CD4-positive, alpha-beta T cell (primary cell): ENCODE measurements around the gene ZNF319. TPM values are rescaled to one million over a fixed set of nuclear protein-coding genes. Genes with fewer than 3 reads are reported as not detected.
"Not testable (repeated sequence)": the region's sequence is repeated elsewhere in the genome, so short reads cannot be mapped to it uniquely, and the experiment has no call there.

Source experiments
- ATAC-seq: fragments of 200-7000 bp; cut with Tn5 transposase; one replicate; pipeline ENCODE4 v1.10.0; 2022; ENCODE audit warnings: mild to moderate bottlenecking; ENCODE audit not compliant: poor library complexity
- CTCF ChIA-PET: fragments of 350-600 bp; sonication (Branson Sonifier 250); formaldehyde crosslinking; loops from one replicate; lab custom pipeline; 2021; ENCODE audit warnings: antibody characterized with exemption, inconsistent platforms; lab: Charles Lee
- POLR2A ChIA-PET: fragments of 350-600 bp; sonication (Branson Sonifier 250); formaldehyde crosslinking; loops from one replicate; lab custom pipeline; 2021; ENCODE audit warnings: antibody characterized with exemption, inconsistent platforms; lab: Charles Lee
- DNase-seq, 14 experiments: peaks; one replicate each; pipeline ENCODE4 v3.0.0-alpha.2; 2013 to 2020; ENCODE audit warnings: mixed read lengths in 2 of 14
- H3K27ac ChIP-seq, 2 donors: one replicate each; pipeline versions ENCODE4 v1.5.1 to v1.7.0; 2013; ENCODE audit warnings: low read length in 2 of 2, low read depth in 1 of 2, mild to moderate bottlenecking in 1 of 2
- H3K27me3 ChIP-seq, 2 experiments: 1 replicate in 1 of 2; 2 replicates in 1 of 2; pipeline versions ENCODE4 v1.6.1 to v1.7.0; 2013; ENCODE audit warnings: low read length in 2 of 2, control low read depth in 1 of 2, mild to moderate bottlenecking in 1 of 2, moderate library complexity in 1 of 2; ENCODE audit not compliant: insufficient read depth in 2 of 2, control insufficient read depth in 1 of 2
- H3K36me3 ChIP-seq: one replicate; pipeline ENCODE4 v1.6.1; 2013; ENCODE audit warnings: low read length, control low read depth; ENCODE audit not compliant: insufficient read depth
- H3K4me1 ChIP-seq: one replicate; pipeline ENCODE4 v1.6.1; 2013; ENCODE audit warnings: low read length, control low read depth; ENCODE audit not compliant: insufficient read depth
- H3K4me3 ChIP-seq: one replicate; pipeline ENCODE4 v1.5.1; 2013; ENCODE audit warnings: mild to moderate bottlenecking, low read length, moderate library complexity
- H3K9me3 ChIP-seq, 2 experiments: 1 replicate in 1 of 2; 2 replicates in 1 of 2; pipeline versions ENCODE4 v1.6.1 to v1.7.0; 2013; ENCODE audit warnings: low read length in 2 of 2, mild to moderate bottlenecking in 2 of 2, control low read depth in 1 of 2, moderate library complexity in 1 of 2; ENCODE audit not compliant: control insufficient read depth in 1 of 2, insufficient read depth in 1 of 2
- H3K27ac Mint-ChIP-seq: one replicate; pipeline ENCODE4 v1.8.0; 2020; ENCODE audit warnings: mixed read lengths
- H3K27me3 Mint-ChIP-seq: one replicate; pipeline ENCODE4 v1.8.0; 2021; ENCODE audit warnings: mixed read lengths
- H3K36me3 Mint-ChIP-seq: one replicate; pipeline ENCODE4 v1.8.0; 2021; ENCODE audit warnings: low read depth, mixed read lengths
- H3K4me1 Mint-ChIP-seq: one replicate; pipeline ENCODE4 v1.8.0; 2021; ENCODE audit warnings: low read depth, mixed read lengths
- H3K4me3 Mint-ChIP-seq: one replicate; pipeline ENCODE4 v1.8.0; 2020; ENCODE audit warnings: mild to moderate bottlenecking, mixed read lengths
- H3K9me3 Mint-ChIP-seq: one replicate; pipeline ENCODE4 v1.8.0; 2020; ENCODE audit warnings: mixed read lengths
- CTCF ChIP-seq: fragments of 200-600 bp; IDR thresholded peaks from one replicate; pipeline ENCODE4 v1.8.0; 2022; ENCODE audit warnings: antibody characterized with exemption, mild to moderate bottlenecking
- intact Hi-C, 2 experiments: fragments of 100-400 bp; cut with DNase I in 1 of 2; cut with micrococcal nuclease in 1 of 2; formaldehyde crosslinking; loops; one replicate each; pipeline versions ENCODE4 v1.15.1 to v1.9.0; 2023 to 2025; cut with DNase I, micrococcal nuclease
- total RNA-seq, 174 experiments: library from RNA in 2 of 174; stranded (reverse) in 2 of 174; gene quantifications; one replicate each; pipeline ENCODE4 v1.2.3 and lab custom pipeline; 2021 to 2026

Gene ZNF319
- total RNA-seq, 2 experiments from 2014 or later = 11.4 to 12.9 TPM

DNA sequence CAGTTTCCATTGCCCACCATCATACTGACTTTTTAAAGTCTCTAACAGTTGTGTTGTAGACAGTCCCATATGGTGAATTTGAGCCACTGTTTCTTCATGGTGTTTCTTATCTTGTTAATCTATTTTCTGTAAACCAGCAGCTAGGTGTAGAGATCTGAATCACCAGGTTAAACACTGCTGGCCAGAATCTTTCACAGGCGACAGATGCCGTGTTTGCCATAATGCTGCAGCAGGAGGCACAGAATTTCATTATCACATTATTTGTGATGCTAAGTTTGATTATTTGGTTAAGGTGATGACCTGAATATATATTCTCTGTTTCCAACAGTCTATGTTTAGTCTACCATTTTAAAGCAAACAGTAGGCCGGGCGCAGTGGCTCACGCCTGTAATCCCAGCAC is 18.1 kb downstream of the ZNF319 start:
- H3K36me3 Mint-ChIP-seq = no peaks in the 10 kb centered on the region
- no peaks in the 10 kb centered on the region for H3K9me3 Mint-ChIP-seq
- H3K4me1 Mint-ChIP-seq = peaks cover 15% of the 10 kb centered on the region
- intact Hi-C loops = loop anchor here in 1 of 2 experiments (5.0 kb wide), 2 partner anchors 80 to 265 kb away; a partner anchor contains a TSS
- ATAC-seq (no peak), DNase-seq (no peak)
- Histone ChIP-seq H3K4me1 (peaks cover 22% of the 10 kb centered on the region), H3K27me3 (no peaks in the 10 kb centered on the region), H3K36me3 (no peaks in the 10 kb centered on the region), H3K9me3 (no peaks in the 10 kb centered on the region), H3K4me3 (no peak overlapping the region), H3K27ac (no peak overlapping the region)
- no peak overlapping the region for H3K27ac Mint-ChIP-seq
- H3K4me3 Mint-ChIP-seq = no peak overlapping the region
- ChIA-PET POLR2A (no interaction called here), CTCF (interaction anchor here (1.1 kb wide), 1 partner anchor 17 kb away, joined by 3 read pairs; no protein-coding TSS in a partner anchor)
- no peak for TF ChIP-seq CTCF
- no peaks in the 10 kb centered on the region for H3K27me3 Mint-ChIP-seq

DNA sequence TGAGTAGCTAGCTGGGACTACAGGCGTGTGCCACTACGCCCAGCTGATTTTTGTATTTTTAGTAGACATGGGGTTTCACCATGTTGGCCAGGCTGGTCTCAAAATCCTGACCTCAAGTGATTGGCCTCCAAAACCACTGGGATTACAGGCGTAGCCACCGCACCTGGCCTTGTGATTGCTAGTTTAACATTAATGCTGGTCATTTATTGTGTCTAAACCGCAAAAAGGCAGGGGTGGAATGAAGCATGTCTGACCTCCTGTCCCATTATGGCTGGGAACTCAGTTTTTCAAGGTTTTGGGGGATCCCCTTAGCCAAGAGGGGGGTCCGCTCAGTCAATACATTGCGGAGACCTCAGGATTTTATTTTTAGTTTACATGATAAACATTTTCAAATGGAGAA is 18.8 kb downstream of the ZNF319 start:
- intact Hi-C loops = loop anchor here in 1 of 2 experiments (5.0 kb wide), 2 partner anchors 79 to 266 kb away; a partner anchor contains a TSS
- Mint-ChIP-seq H3K27ac (no peak overlapping the region), H3K27me3 (no peaks in the 10 kb centered on the region), H3K9me3 (no peaks in the 10 kb centered on the region), H3K4me3 (no peak overlapping the region), H3K36me3 (no peaks in the 10 kb centered on the region), H3K4me1 (peaks cover 15% of the 10 kb centered on the region)
- no peak overlapping the region for H3K4me3 ChIP-seq
- DNase-seq (no peak), ATAC-seq (no peak)
- no peaks in the 10 kb centered on the region for H3K9me3 ChIP-seq
- H3K36me3 ChIP-seq = no peaks in the 10 kb centered on the region
- H3K4me1 ChIP-seq = peaks cover 22% of the 10 kb centered on the region
- ChIA-PET POLR2A (no interaction called here), CTCF (interaction anchor here (1.0 kb wide), 1 partner anchor 75 kb away, joined by 3 read pairs; no protein-coding TSS in a partner anchor)
- H3K27me3 ChIP-seq = no peaks in the 10 kb centered on the region
- no peak for TF ChIP-seq CTCF
- no peak overlapping the region for H3K27ac ChIP-seq

DNA sequence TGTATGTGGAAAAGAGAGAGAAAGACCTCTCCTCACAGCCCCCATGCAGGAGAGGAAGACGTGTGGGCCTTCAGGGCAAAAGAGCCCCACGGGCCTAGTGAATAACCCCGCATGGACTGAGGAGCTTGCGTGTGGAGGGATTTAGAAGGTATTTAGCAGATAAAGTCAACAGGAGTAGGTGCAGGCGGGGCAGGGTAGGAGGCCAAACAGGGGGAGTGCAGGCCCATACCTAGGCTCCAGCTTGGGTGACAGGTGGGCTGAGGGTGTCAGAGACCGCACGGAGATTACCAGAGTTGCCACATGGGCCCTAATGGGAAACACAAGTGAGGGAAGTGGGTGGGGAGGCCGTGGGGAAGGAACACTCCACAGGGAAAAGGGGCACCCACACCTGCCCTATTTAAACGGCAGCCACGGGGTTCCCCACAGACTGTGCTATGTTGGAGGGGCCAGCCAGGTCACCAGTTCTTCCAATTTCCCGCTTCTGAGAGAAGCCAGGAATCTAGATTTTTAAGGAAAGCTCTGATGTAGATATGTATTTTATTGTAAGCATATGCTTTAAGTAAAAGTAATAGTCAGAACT is 21.4 kb downstream of the ZNF319 start:
- Histone ChIP-seq H3K27me3 (no peaks in the 10 kb centered on the region), H3K36me3 (no peaks in the 10 kb centered on the region), H3K9me3 (no peaks in the 10 kb centered on the region), H3K27ac (no peak overlapping the region), H3K4me3 (no peak overlapping the region), H3K4me1 (peaks cover 3% of the 10 kb centered on the region)
- no peaks in the 10 kb centered on the region for H3K4me1 Mint-ChIP-seq
- H3K27me3 Mint-ChIP-seq = peaks cover 4% of the 10 kb centered on the region
- no peaks in the 10 kb centered on the region for H3K9me3 Mint-ChIP-seq
- H3K27ac Mint-ChIP-seq = no peak overlapping the region
- POLR2A ChIA-PET = interaction anchor here (1.5 kb wide), 1 partner anchor 21 kb away, joined by 3 read pairs; the partner anchor contains the start of gene ZNF319
- no peaks in the 10 kb centered on the region for H3K36me3 Mint-ChIP-seq
- no peak for TF ChIP-seq CTCF
- ATAC-seq (no peak), DNase-seq (no peak)
- intact Hi-C loops = no loop called here
- no peak overlapping the region for H3K4me3 Mint-ChIP-seq
- CTCF ChIA-PET = no interaction called here

- H3K27me3 Mint-ChIP-seq, CTCF ChIA-PET, H3K9me3 ChIP-seq, H3K4me3 Mint-ChIP-seq, H3K4me3 ChIP-seq, H3K27ac Mint-ChIP-seq, intact Hi-C loops, H3K36me3 Mint-ChIP-seq, H3K27ac ChIP-seq, H3K4me1 Mint-ChIP-seq, H3K36me3 ChIP-seq, ATAC-seq, H3K9me3 Mint-ChIP-seq, H3K27me3 ChIP-seq, POLR2A ChIA-PET, H3K4me1 ChIP-seq, DNase-seq: not testable (repeated sequence)
These were observed 22.4 kb downstream of the ZNF319 start for GRCh38 chr16:57978070-57978465.
